ENCODE results near the gene MLIP.

DNA sequence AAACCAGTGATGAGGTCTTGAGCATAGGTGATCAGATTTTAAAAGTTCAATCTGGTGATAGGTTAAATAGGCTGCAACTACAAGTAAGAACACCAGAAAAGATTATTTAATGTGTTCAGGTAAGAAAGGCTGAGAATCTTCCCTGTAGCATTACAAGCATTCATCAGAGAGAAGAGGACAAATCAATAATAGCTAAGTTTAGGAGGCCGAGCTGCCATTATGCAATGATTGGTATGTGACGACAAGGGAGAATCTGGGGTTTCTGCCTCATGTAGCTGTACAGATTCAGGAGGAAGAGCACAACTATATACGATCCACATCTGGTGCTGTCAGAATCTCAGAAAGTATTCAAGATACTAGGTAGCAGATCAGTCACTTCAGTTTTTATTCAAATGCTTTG lies 21.9 kb downstream of the MLIP start:
- TF ChIP-seq, protein P1, sequence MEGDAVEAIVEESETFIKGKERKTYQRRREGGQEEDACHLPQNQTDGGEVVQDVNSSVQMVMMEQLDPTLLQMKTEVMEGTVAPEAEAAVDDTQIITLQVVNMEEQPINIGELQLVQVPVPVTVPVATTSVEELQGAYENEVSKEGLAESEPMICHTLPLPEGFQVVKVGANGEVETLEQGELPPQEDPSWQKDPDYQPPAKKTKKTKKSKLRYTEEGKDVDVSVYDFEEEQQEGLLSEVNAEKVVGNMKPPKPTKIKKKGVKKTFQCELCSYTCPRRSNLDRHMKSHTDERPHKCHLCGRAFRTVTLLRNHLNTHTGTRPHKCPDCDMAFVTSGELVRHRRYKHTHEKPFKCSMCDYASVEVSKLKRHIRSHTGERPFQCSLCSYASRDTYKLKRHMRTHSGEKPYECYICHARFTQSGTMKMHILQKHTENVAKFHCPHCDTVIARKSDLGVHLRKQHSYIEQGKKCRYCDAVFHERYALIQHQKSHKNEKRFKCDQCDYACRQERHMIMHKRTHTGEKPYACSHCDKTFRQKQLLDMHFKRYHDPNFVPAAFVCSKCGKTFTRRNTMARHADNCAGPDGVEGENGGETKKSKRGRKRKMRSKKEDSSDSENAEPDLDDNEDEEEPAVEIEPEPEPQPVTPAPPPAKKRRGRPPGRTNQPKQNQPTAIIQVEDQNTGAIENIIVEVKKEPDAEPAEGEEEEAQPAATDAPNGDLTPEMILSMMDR (IDR thresholded peaks at IDR 0.05): no peak
- TF ChIP-seq, protein P2, sequence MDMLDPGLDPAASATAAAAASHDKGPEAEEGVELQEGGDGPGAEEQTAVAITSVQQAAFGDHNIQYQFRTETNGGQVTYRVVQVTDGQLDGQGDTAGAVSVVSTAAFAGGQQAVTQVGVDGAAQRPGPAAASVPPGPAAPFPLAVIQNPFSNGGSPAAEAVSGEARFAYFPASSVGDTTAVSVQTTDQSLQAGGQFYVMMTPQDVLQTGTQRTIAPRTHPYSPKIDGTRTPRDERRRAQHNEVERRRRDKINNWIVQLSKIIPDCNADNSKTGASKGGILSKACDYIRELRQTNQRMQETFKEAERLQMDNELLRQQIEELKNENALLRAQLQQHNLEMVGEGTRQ (IDR thresholded peaks at IDR 0.05): no peak
- no peak for TF ChIP-seq FOSL2 (IDR thresholded peaks at IDR 0.05)
- TF ChIP-seq FOSL2 (CRISPR knock-in tag; IDR thresholded peaks at IDR 0.05): no peak
- no peak for TF ChIP-seq POLR2A (IDR thresholded peaks at IDR 0.05; ENCODE audit: low read length)
- no peak for TF ChIP-seq SMC3 (IDR thresholded peaks at IDR 0.05)
- TF ChIP-seq, protein P3, sequence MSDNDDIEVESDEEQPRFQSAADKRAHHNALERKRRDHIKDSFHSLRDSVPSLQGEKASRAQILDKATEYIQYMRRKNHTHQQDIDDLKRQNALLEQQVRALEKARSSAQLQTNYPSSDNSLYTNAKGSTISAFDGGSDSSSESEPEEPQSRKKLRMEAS (IDR thresholded peaks at IDR 0.05): no peak
